HG03135 (cell line): ENCODE measurements around the gene TEDC1.

ENCODE experiments used
- ATAC-seq: cut with Tn5 transposase; IDR thresholded peaks from one replicate; pipeline ENCODE4 v1.9.1; 2021; ENCODE audit warnings: mild to moderate bottlenecking, moderate library complexity; ENCODE audit not compliant: unreplicated experiment

Gene TEDC1, protein sequence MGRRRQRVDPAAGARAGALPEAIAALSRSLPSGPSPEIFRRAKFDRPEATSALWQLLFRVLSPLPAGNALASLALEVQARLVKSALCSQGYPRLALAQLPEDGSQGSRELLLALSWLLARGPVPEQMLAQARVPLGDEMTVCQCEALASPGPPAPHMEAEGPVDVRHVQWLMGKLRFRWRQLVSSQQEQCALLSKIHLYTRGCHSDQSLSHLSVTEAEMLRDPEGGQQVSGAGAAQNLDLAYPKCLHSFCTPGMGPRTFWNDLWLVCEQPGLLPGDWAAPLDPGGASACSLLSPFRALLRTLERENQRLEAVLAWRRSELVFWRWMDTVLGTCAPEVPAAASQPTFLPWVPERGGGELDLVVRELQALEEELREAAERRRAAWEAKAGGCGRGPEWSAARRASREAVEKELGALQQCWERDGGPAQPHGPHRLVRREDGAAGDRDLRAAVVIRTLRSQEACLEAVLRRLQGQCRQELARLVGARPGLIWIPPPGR

DNA sequence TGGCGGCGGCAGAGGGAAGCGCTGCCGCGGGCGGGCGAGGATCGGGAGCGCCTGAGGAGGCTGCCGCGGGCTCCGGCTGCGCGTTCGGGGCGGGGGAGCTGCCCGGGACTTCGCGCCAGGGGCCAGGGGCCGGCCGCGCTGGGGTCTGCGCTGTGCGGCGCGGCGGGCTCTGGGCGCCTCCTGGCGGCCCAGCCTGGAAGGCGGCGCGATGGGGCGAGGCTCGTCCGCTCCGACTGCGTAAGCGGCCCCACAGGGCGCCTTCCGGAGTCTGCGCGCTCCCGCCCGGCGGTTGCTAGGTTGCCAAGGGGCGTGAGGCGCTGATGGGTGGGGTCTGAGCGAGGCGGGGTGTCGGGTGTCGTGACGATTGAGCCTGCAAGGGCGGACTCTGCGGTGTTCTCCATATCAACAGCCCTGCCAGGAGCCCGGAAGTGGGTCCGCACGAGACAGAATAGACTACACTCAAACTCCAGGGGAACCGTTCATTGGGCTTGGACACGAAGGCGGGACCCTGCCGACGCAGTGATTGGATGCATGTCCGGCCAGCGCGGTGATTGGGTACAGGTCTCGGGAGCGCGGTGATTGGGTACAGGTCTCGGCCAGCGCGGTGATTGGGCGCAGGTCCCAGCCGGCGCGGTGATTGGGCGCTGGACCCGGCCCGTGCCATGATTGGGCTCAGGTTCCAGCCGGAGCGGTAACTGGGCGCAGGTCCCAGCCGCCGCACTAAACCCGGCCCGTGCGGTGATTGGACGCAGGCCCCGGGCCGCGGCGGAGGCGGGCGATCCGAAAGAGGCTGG is at the start of gene TEDC1:
TSS of gene TEDC1 (plus strand) at position 675 of the 794 bp plus-strand sequence. CDS start 130 bp downstream, outside the sequence.
- peak; percentile 67 for ATAC-seq

DNA sequence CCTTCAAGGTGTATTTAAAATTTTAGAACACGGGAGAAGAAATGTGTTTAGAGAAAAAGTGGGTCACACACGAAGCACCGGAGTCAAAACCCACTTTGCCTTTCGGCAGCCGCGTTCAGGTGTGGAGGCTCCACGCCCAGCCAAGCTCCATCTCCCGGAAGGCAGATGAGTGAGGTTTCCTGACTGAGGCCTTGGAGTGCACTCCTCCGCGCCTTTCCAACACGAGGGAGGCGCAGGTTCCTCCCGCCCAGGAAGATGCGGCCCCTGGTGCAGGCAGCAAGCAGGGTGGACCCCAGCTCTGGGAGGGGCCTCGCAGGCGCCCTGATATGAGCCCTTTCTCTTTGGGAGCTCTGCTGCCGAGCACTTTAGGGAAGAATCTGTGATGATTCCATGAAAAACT is 48.9 kb upstream of the TEDC1 start:
- ATAC-seq: no peak

DNA sequence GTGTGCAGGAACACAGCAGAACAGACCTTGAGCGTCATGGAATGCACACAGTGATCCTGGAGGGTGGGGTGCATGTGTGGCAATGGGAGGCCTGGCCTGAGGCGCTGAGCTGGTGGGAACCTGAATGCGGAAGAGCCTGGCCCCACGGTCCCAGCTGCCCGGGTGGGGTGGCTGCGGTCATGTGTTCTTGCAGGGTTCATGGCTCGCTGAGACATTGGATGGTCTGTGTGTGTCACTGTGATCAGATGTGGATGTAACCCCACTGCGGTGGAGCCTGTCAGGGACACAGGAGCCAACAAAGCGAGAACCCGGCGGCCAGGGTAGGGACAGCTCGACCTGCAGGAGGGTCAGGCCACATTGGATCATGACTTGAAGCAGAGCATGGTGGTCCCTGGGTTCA is 48.2 kb upstream of the TEDC1 start:
- no peak for ATAC-seq

DNA sequence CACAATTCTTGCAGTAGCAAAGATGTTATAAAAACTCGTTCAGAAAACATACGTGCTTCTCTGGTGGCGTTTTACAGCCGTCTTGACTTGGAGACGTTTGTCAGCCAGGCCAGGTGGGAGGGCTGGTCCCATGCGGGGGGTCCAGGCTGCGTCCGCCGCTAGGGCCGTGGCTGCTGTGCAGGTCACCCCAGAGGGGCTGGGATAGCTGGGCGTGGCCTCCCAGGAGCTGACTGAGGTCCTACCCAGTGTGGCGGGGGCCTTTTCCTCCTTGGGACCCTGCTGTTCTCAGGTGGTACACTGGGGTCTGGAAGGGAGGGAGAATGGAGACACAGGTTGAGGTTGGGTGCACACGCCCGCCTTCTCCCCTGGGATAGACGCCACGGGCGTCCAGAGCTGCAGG is 46.2 kb upstream of the TEDC1 start:
- no peak for ATAC-seq

DNA sequence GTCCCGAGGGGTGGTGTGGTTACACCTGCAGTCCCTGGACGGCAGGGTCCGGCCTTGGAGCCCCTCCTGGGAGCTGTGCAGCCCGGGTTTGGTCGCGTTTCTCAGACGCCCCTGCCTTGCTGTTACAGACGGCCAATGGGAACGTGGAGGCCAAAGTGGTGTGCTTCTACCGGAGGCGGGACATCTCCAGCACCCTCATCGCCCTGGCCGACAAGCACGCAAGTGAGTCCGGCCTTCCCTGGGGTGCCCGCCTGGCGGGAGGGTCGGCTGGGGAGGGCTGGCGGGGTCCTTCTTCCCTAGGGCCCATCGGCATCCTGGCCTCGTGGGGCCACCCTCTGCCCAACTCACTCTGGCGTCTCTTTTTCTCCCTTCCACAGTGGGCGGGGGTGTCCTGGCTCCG is 45.8 kb upstream of the TEDC1 start:
- no peak for ATAC-seq

DNA sequence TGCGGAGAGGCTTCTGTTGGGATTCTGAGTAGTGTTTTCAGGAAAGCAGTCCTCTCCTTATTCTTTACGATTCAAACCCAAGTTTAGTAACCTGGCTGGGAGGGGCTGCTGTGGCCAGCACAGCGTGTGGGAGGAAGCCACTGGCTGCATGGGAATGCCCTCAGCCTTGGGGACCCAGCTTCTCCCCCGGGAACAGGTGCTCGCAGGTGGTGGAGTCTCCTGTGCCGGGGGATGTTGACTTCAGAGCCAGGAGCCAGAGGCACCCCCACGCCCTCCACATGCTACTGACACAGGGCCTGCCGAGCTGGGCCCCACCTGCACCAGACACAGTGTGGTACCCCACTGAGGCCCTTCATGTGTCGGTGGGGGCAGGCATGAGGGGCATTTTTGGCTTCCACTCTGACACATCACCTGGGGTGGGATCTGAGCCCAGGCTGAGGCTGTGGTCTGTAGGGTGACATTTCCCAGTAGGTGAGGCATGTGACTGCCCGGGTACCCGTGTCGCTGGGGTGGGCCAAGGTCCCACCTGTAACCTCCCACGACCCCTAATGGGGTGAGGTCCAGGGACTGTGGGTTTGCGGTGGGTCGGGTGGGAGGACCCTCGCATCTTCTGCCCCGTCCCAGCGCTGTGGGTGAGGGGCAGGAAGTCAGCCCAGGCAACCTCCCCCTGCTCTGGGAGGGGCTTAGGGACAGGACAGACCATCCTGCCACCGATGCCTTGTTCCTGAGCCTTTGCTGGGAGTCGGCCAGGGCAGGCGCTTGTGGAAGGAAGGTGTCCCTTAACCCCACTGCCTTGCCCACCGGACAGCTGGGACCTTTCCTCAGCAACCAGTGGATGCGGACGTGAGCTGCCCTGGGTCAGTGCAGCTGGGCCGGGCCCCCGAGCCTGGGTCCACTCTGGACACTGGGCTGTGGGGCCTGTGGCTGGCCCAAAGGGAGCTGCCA is 44.9 kb upstream of the TEDC1 start:
- no peak for ATAC-seq

DNA sequence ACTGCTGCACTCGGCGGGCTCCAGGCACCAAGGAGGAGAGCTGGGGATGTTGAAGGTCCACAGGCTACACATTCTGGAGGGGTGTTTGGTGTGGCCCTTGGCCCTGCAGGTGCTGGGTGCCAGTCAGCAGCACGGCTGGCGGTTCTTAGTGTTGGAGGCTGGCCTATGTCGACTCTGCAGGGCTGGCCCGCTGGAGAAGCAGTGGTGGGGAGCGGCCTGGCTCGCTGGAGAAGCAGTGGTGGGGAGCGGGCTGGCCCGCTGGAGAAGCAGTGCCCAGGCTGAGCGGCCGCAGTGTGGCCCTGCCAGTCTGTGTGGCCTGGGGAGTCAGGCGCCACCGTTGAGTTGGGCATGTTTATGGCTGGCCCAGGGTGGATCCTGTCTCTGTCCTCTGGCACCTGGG is 44.1 kb upstream of the TEDC1 start:
- ATAC-seq: no peak

DNA sequence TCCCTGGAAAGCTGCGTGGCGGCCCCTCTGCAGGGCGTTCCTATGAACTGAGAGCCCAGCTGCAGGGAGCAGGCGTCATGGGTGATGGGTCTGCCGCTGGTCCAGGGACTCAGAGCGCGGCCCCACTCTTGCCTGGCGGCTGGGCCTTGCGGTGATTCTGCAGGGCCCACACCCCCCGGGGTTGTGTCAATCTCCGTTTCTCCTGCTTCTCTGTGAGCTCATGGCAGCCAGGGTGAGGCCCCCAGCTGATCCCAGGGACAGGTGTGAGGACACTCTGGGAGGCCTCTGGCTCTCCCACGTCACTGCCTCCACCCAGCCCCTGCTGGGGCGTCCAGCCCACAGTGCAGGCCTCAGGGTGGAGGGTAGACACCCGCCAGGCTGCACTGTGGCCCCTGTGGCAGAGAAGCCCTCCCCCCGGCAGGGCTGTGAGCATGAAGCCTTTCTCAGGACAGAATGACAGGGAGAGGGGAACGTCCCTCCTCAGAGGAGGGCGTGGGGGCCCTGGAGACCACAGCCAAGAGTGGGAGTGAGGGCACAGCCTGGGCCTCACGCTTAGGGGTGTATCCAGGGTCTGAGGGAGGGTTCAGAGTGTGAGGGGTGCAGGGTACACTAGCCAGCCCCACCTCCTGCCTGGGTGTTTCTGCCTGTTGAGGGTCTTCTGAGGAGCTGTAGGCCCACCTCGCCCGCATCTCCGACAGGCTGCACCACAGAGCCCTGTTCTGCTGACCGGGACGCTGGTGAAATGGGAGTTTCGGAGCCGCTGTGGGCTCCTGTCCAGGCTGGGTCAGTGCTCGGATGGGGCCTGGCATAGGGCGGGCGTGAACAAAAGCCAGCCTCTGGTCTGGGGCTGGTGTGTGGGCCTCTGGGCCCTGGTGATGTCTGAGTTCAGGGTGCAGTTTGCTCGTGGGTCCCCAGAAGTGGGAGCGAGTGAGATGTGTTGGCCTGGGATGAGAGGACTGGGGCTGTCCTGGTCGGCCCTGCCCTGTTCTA is 43.1 kb upstream of the TEDC1 start:
- ATAC-seq: no peak

DNA sequence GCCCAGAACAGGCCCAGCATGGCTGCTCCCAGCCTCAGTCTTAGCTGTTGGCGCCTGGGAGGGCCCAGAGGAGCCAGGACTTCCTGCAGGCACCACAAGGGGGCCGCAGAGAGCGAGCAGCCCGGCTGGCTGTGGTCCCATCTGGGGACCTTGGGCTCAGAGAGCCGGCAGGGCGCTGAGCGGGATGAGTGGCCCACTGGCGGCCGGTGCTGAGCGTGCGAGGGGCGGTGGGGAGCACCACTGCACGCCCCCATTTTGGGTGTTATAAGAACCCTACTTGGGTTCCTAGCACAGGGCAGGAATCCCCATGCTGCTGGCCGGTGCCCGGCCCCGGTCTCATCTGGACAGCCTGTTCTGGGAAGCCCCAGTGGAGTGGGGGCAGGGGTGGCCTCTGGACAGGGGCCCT is 42.3 kb upstream of the TEDC1 start:
- no peak for ATAC-seq

DNA sequence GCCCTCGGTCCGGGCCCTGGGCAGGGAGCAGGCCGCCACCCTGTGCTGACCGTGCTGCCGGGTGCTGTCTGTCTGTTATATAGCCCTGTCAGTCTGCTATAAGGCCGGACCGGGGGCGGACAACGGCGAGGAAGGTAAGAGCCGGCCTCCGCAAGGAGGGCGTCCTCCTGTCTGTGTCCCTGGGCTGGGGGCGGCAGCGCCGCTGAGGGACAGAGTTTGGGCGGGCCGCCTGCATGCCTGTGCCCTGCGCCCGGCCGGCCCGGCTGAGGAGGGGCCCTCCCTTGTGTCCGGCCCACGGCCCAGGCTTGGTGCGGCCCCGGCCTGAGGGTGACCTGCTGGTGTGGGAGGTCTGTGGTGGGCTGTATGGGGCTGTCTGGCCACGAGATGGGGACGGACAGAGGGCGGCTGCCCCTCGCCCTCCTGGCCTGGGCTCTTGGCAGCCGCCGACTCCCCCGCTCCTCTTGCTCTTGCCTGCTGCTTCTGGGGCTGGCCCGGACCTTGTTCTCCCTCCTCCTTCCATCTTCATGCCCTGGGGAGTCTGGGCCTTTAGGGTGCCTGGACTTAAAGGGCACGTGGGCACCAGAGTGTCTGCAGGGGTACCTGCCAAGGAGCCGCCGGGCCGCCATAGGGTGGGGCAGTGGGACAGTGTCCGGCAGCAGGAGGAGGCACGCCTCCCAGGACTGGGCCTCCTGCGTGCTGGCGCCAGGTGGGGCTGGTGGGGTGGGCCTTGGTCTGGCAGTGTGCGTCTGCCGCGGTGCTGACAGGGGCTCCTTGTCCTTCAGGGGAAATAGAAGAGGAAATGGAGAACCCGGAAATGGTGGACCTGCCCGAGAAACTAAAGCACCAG is 41.5 kb upstream of the TEDC1 start:
- no peak for ATAC-seq

DNA sequence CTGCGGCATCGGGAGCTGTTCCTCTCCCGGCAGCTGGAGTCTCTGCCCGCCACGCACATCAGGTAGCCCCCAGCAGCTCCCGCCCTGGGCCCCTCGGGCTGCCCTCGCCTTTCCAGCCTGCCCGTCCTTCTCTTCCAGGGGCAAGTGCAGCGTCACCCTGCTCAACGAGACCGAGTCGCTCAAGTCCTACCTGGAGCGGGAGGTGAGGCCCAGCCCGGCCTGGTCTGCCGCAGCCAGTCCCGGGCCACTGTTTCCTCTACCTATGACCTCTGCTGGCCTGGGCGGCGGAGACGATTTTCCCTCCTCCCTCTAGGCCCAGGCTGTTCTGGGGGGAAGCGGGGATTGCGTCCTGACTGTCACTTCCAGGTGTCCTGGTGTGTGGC is 40.9 kb upstream of the TEDC1 start:
- no peak for ATAC-seq

DNA sequence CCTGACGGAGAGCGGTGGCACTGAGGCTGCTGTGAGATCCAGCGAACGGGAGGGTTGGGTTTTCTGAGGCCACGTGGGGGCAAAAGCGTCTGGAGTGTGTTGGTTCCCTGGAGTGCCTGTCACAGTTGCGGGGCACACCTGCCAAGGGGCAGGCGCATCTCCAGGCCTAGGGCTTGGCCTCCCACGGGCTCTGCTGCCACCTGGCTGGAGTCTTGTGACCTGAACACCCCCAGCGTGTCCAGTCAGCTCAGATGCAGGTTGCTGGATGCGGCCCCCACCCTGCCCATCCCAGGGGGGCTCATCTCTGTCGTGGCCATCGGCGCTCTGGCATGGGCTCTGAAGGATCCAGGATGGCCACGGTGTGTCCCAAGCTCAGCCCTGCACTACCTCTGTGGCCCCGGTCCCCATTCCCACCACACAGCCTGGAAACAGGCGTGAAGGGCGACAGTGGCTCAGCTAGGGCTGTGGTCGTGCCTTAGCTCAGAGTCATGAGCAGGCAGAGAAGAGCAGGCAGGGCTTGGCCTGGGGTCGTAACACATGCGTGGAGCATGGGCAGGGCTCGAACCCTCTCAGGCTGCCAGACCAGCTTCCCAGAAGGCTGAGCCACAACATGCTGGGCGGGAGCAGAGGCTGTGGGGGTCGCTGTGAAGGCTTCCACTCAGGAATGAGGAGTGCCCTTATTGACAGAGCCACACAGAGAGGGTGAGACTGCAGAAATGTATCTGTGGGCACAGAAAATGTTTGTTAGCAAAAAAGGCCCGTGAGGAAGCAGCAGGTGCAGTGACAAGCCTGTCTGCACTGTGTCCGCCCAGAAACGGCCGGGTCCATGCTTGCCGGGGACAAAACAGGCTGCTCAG is 40.0 kb upstream of the TEDC1 start:
- ATAC-seq: no peak

DNA sequence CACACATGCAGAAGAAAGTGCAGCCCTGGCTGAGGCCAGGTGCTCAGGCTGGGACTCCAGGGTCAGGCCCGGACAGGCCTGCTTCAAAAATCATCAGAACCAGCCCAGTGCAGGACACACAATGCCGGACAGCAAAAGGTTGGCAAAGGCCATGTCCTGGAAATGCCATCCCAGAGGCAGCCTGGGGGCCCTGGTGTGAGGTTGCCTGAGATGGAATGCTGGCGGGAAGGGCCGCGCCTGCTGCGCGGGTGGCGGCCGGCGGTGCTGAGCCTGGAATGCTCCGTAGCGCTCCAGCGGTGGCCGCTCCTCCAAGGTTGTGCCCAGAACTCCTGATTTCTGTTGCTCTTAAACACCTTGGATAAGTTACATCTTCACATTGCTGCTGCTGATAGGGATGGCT is 38.1 kb upstream of the TEDC1 start:
- ATAC-seq: no peak

DNA sequence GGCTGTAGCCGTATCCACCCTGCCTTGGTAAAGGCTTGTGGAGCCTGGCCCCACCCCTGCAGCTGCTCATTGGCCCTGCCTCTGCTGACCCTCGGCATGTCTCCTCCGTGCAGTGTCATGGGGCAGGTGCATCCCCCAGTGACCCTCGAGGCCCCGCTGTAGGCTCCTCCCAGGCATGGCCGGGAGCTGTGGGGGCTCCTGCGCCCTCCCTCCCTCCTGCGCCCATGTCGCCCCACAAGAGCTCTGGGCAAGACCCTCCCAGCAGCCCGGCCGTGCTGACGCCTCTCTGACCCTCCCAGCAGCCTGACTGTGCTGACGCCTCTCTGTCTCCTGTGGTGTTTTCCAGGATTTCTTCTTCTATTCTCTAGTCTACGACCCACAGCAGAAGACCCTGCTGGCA is 37.2 kb upstream of the TEDC1 start:
- ATAC-seq: no peak

DNA sequence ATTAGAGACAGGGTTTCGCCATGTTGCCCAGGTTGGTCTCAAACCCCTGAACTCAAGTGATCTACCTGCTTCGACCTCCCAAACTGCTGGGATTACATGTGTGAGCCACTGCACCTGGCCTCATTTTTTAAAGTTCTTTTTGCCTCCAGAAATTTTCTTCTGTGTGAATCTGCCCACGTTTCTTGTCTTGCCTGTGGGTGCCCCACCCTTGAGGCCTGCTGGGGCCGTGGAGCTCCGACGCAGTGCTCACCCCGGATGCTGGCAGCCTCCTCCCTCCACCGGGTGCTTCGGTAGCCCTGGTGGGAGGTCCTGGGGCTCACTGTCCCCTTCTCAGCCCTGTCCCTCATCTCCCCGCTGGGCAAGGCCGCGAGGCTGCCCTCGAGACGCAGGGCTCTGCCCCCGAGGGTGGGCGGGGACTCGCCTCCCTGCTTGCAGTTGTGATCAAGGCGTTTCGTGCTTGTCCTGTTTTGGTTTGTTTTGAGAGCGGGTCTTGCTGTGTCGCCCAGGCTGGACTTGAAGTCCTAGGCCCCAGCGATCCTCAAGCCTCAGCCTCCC is 35.9 kb upstream of the TEDC1 start:
- ATAC-seq: no peak

DNA sequence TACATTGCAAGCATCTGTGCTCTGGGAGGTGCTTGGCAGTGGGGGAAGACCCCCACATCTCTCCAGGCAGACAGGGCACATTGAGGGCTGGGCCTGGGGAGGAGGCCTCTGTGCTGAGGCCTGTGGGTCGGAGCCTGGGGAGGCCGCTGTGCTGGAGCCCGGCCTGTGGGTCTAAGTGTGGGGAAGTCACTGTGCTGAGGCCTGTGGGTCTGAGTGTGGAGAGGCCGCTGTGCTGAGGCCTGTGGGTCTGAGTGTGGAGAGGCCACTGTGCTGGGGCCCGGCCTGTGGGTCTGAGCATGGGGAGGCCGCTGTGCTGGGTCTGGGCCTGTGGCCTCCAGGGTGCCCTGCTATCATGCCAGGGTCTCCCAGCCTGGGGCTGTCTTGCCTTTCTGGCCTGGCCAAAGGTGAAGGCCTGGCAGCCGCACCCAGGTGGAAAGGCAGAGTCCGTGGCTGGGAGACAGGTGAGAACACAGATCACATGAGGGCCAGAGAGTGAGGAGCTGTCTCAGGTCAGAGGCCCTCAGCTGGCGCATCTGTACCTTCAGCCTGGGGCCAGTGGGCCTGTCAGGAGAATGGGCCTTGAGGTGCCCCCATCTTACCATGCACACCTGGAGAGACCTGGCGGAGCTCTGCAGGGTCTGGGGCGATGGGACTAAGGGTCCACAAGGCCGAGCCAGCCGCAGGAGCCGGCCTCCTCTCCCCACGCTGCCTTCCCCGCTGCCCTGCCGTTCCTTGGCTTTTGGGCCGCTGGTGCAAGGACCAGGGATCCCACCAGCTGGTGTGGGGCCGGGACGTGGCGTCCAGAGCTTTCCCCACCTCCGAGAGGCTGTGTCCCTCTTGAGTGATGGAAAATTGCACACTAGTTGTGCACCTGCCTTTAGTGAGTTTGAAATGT is 35.0 kb upstream of the TEDC1 start:
- ATAC-seq: no peak
